ENCODE measurements around the gene DNAJA1. TPM values are rescaled to one million over a fixed set of nuclear protein-coding genes. Genes with fewer than 3 reads are reported as not detected.

DNAJA1 gene
- total and polyA plus RNA-seq, 2 experiments from 2014 or later: 171 to 173 TPM

GRCh38 chr9:33076046-33077004, 51.3 kb downstream of the DNAJA1 start, which contains the start of gene SMU1:
TSS of gene SMU1 (minus strand) at chr9:33076674. CDS start at chr9:33076608, 66 bp downstream.
- H3K79me2 ChIP-seq: peaks cover 50% of the 10 kb centered on the region
- H3K4me3 ChIP-seq: peak within 1 kb of the TSS; percentile 61
- H4K20me1 ChIP-seq (ENCODE audit: insufficient read depth, poor library complexity, severe bottlenecking): no peaks in the 10 kb centered on the region
- H3K27ac ChIP-seq: peak within 1 kb of the TSS; percentile 93
- TF ChIP-seq EZH2phosphoT487 (IDR thresholded peaks at IDR 0.05; ENCODE audit: low read depth, severe bottlenecking, unreplicated experiment) (no peak), EZH2 (IDR thresholded peaks at IDR 0.05; ENCODE audit: borderline replicate concordance) (no peak), CTCF (IDR thresholded peaks at IDR 0.05; ENCODE audit: poor library complexity) (no peak)
- H3K9me3 ChIP-seq (ENCODE audit: low read depth): no peaks in the 10 kb centered on the region
- H2AFZ ChIP-seq: peak within 1 kb of the TSS; percentile 44
- H3K9me2 ChIP-seq (replicated peaks; ENCODE audit: insufficient read depth): no peaks in the 10 kb centered on the region
- DNase-seq (ENCODE audit: low spot score): peak; percentile 98
- H3K36me3 ChIP-seq (replicated peaks; ENCODE audit: insufficient read depth, low read depth): no peaks in the 10 kb centered on the region
- 2% methylated on average over 51 of the region's 53 CpGs for WGBS (ENCODE audit: low lambda C conversion rate, missing lambda C conversion rate)
- H3K4me1 ChIP-seq (ENCODE audit: insufficient read depth): peaks cover 4% of the 10 kb centered on the region
- H3K4me2 ChIP-seq: peak within 1 kb of the TSS; percentile 88
- no peaks in the 10 kb centered on the region for H3K27me3 ChIP-seq

- Histone ChIP-seq H2AFZ (no peak overlapping the region), H3K9me3 (ENCODE audit: low read depth) (no peaks in the 10 kb centered on the region), H3K36me3 (replicated peaks; ENCODE audit: insufficient read depth, low read depth) (no peaks in the 10 kb centered on the region), H3K9me2 (replicated peaks; ENCODE audit: insufficient read depth) (no peaks in the 10 kb centered on the region), H3K4me2 (peak overlapping the region; percentile 63), H3K79me2 (peaks cover 8% of the 10 kb centered on the region), H3K27me3 (no peaks in the 10 kb centered on the region), H3K4me1 (ENCODE audit: insufficient read depth) (peaks cover 1% of the 10 kb centered on the region), H4K20me1 (ENCODE audit: insufficient read depth, poor library complexity, severe bottlenecking) (no peaks in the 10 kb centered on the region), H3K27ac (peak overlapping the region; percentile 47), H3K4me3 (no peak overlapping the region)
- TF ChIP-seq EZH2phosphoT487 (IDR thresholded peaks at IDR 0.05; ENCODE audit: low read depth, severe bottlenecking, unreplicated experiment) (no peak), CTCF (IDR thresholded peaks at IDR 0.05; ENCODE audit: poor library complexity) (no peak), EZH2 (IDR thresholded peaks at IDR 0.05; ENCODE audit: borderline replicate concordance) (no peak)
- WGBS (ENCODE audit: low lambda C conversion rate, missing lambda C conversion rate): 81% methylated on average over 6 of the region's 6 CpGs
- DNase-seq (ENCODE audit: low spot score): no peak
These were observed 55.5 kb downstream of the DNAJA1 start for GRCh38 chr9:33080534-33080933.

- Histone ChIP-seq H3K27ac (peak overlapping the region; percentile 47), H3K79me2 (peaks cover under 1% of the 10 kb centered on the region), H3K9me3 (ENCODE audit: low read depth) (no peaks in the 10 kb centered on the region), H2AFZ (peak overlapping the region; percentile 34), H3K9me2 (replicated peaks; ENCODE audit: insufficient read depth) (no peaks in the 10 kb centered on the region), H3K4me1 (ENCODE audit: insufficient read depth) (no peaks in the 10 kb centered on the region), H3K27me3 (no peaks in the 10 kb centered on the region), H3K4me3 (no peak overlapping the region), H3K4me2 (peak overlapping the region; percentile 63), H3K36me3 (replicated peaks; ENCODE audit: insufficient read depth, low read depth) (no peaks in the 10 kb centered on the region), H4K20me1 (ENCODE audit: insufficient read depth, poor library complexity, severe bottlenecking) (no peaks in the 10 kb centered on the region)
- WGBS (ENCODE audit: low lambda C conversion rate, missing lambda C conversion rate): 20% methylated on average over 9 of the region's 9 CpGs
- no peak for TF ChIP-seq EZH2phosphoT487 (IDR thresholded peaks at IDR 0.05; ENCODE audit: low read depth, severe bottlenecking, unreplicated experiment)
- TF ChIP-seq EZH2 (IDR thresholded peaks at IDR 0.05; ENCODE audit: borderline replicate concordance): no peak
- peak; percentile 96 for TF ChIP-seq CTCF (IDR thresholded peaks at IDR 0.05; ENCODE audit: poor library complexity)
- DNase-seq (ENCODE audit: low spot score): peak; percentile 85
These were observed 56.2 kb downstream of the DNAJA1 start for GRCh38 chr9:33081128-33081851.

Measured in hepatocyte (in vitro differentiated cells).